ENCODE measurements around the gene SMIM35. TPM values are rescaled to one million over a fixed set of nuclear protein-coding genes. Genes with fewer than 3 reads are reported as not detected.

The SMIM35 gene
- total RNA-seq, 4 donors from 2014 or later, result not detected

DNA sequence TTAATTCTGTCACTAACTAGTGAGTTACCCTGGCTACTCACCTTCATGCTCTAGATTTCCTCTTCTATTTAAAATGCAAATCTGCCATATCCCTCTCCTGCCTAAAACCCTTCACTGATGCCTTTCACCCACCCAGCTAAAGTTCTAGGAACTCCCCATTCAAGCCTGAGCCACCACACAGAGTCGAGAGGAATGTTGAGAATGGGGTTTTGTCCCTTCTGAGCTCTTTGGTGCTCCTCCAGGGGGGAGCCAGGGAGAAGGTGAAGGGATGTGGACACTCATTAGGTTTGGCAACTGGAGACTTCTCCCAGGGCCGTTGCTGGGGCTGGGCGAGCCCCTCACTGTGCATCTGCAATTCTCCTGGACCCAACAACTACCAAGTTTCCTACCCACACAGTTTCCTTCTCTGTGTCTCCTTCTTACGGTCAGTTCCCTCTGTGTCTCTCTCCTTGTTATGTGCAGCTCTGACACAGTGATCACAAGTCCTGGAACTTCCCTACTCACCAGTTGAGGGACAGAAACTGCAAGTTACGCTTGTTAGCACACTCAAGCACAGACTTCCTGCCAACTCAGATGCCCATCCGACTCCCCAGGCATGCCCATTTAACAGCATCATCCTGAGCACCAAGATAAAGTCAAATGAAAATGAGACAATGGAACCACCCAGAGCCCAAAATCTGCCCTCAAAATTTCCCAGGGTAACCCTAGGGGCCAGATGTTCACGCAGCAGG lies 107.1 kb downstream of the SMIM35 start:
- TF ChIP-seq, protein P1, sequence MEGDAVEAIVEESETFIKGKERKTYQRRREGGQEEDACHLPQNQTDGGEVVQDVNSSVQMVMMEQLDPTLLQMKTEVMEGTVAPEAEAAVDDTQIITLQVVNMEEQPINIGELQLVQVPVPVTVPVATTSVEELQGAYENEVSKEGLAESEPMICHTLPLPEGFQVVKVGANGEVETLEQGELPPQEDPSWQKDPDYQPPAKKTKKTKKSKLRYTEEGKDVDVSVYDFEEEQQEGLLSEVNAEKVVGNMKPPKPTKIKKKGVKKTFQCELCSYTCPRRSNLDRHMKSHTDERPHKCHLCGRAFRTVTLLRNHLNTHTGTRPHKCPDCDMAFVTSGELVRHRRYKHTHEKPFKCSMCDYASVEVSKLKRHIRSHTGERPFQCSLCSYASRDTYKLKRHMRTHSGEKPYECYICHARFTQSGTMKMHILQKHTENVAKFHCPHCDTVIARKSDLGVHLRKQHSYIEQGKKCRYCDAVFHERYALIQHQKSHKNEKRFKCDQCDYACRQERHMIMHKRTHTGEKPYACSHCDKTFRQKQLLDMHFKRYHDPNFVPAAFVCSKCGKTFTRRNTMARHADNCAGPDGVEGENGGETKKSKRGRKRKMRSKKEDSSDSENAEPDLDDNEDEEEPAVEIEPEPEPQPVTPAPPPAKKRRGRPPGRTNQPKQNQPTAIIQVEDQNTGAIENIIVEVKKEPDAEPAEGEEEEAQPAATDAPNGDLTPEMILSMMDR (IDR thresholded peaks at IDR 0.05; ENCODE audit: low read depth), result no peak

DNA sequence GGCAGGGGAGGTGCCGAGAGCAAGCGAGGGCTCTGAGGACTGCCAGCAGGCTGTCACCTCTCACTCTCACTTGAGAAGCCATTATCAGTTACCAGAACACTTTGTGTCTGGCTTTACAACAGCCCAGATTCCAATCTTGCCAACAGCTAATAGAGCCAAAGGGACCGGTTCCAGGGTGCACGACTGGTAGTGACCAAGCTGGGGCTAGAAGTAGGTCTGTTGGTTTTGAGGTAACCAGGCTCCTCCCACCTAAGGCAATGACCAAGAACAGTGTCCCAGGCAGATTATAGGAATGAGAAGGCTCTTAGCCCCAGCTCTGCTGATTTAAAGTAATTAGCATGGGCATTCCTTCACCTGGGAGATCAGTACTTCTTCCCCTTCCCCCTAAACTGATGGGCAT lies 107.8 kb downstream of the SMIM35 start:
- TF ChIP-seq, protein P1 (IDR thresholded peaks at IDR 0.05; ENCODE audit: low read depth), result no peak

DNA sequence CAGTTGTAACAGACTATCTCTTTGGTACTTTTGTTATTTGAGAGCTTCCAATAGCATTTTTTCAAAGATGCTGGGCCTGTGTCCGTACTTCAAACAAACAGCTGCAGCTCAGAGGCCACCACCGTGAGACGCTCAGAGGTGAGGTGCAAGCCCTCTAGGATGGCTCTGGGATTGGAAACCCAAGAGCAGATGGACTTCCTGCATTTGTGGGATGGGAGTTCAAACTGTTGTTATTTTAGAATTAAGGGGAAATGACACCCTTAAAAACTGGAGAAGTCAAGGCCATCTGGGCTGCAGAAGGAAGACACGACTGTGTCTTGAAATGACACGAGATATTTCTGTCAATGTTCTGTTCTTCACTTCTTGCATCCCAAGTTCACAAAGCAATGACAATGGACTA lies 109.7 kb downstream of the SMIM35 start:
- TF ChIP-seq, protein P1 (IDR thresholded peaks at IDR 0.05; ENCODE audit: low read depth), result no peak

DNA sequence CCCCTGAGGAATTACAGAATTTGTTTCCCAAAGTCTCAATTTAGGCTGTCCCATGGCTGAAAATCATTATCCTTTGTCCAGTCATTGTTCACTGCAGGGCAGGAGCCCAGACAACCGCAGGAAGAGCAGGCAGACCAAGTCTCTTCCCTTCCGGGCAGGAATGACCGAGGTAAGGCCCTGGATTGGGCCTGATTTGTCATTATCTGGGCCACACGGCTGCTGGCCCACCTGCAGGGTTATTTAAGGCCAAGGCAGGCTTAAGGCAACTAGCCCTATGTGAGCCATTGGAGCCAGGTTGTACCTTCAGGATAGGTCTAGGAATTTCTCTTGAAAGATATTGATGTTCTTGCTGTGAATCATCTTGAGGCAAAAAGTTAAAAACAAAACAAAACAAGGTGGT lies 110.3 kb downstream of the SMIM35 start:
- TF ChIP-seq, protein P1 (IDR thresholded peaks at IDR 0.05; ENCODE audit: low read depth), result no peak

DNA sequence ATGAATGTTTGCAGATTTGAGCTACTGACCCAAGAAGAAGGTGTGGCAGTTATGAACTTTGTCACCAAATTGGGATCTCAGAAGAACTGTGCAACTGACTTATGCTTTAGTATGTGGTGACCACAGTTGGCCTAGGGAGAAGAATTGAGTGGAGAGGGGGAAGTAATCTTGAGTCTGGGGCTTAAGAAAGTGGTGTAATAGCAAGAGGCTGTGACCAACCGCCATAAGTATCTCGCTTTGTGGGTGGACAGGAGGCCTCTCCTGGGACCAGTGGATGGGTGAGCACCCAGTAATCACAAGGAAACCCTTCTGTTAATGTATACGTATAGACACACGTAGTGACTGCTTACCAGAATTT lies 113.3 kb downstream of the SMIM35 start:
- TF ChIP-seq, protein P1 (IDR thresholded peaks at IDR 0.05; ENCODE audit: low read depth), result no peak

DNA sequence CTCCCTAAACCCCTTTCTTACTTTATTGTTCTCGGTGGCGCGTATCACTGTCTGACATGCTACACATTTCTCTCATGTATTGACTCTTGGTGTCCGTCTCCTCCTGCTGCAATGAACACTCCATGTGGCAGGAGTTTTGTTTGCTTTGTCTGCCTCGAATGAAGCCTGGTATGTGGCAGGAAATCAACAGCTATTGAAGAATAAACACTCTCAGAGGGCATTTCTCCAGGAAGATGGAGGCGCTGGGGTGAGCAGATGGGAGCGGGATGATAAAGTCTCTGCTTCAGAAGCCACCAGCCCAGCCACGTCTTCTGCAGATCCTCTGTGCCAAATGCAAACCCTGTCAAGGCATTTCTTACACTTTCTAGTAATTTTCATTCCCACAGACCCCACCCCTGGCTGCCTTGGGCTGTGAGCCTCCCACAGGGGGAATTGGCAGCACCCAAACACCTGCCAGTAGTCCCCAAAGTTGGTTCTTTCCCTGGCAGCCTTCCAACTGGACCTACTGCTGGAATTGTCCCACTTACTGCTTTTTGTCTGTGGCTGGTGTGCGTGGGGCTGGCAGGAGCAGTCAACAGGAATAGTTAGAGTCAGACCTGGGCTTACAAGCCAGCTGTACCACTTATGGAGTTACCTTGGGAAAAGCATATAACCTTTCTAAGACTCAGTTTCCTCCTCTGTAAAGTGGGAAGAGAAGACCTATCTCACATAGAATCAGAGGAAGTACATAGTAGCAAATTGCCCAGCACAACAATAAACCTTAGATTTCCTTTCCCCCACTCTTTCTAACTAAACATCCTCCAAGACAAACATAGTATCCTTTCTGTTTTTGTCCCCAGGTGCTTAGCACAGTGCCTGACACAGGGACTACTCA lies 113.9 kb downstream of the SMIM35 start:
- TF ChIP-seq, protein P1 (IDR thresholded peaks at IDR 0.05; ENCODE audit: low read depth), result no peak

DNA sequence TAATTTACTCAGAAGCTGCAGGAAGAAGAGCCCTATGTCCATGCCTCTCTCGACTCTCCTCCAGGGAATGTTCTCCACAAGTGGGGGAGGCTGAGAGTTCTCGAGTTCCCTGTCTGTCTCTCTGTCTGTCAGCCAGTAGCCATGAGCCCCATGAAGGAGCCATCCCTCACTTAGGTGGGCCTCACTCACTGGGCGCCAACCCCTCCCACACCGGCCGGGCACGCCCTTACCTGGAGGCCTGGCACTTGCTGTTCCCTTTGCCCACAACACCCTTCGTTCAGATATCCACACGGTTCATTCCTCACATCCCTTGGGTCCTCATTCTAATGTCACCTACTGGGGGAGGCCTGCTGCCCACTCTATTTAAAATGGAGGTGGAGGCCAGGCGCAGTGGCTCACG lies 114.7 kb downstream of the SMIM35 start:
- TF ChIP-seq, protein P1 (IDR thresholded peaks at IDR 0.05; ENCODE audit: low read depth), result no peak

All from subcutaneous adipose tissue (tissue), 4 donors.